Activated CD4-positive, CD25-positive, alpha-beta regulatory T cell (primary cell): ENCODE measurements around the gene PMAIP1.

Experiments
- DNase-seq, 4 experiments: peaks; one replicate each; lab custom pipeline; 2025; lab: John Stamatoyannopoulos, UW

Gene PMAIP1

GRCh38 chr18:59952283-59953007 is 52.6 kb downstream of the PMAIP1 start:
- DNase-seq, result no peak
